HepG2 (cell line): ENCODE results near the gene BBS1. TPM values are rescaled to one million over a fixed set of nuclear protein-coding genes. Genes with fewer than 3 reads are reported as not detected.

ENCODE experiments used
- ATAC-seq: fragments of 200-7000 bp; cut with Tn5 transposase; 3 replicates; pipeline ENCODE4 v1.9.1; 2020; ENCODE audit warnings: mild to moderate bottlenecking, moderate library complexity
- BruUV-seq: library from RNA; stranded (reverse); fragments of 400-500 nt; replicated peaks from 2 replicates; lab custom pipeline; 2021; lab: Mats Ljungman, UMichigan
- CTCF ChIA-PET: fragments of 300-600 bp; formaldehyde crosslinking; extraction: SDS; loops from one replicate; lab custom pipeline; 2021; ENCODE audit warnings: low total read pairs, inconsistent platforms, low intra/inter-chr PET ratio; lab: Yijun Ruan, JAX
- POLR2A ChIA-PET: fragments of 350-600 bp; sonication (Branson Sonifier 250); formaldehyde crosslinking; loops from one replicate; lab custom pipeline; 2020; ENCODE audit warnings: antibody characterized with exemption, inconsistent platforms; lab: Yijun Ruan, JAX
- DNase-seq: peaks from one replicate; pipeline ENCODE4 v3.0.0-alpha.2; 2015; ENCODE audit warnings: low spot score
- FAIRE-seq: peaks from 3 replicates; lab custom pipeline; 2011; peaks lifted over from hg19 to GRCh38; lab: Jason Lieb, UNC
- H2AFZ ChIP-seq: one replicate; pipeline ENCODE4 v1.6.1; 2011; ENCODE audit warnings: low read length, inconsistent platforms
- H3K27ac ChIP-seq: fragments of 300-600 bp; 3 replicates; pipeline ENCODE4 v1.8.0; 2011; ENCODE audit warnings: mixed run types, mild to moderate bottlenecking, mixed read lengths, low read length, inconsistent platforms; ENCODE audit not compliant: insufficient read depth; ENCODE audit errors: extremely low read length
- H3K27me3 ChIP-seq, 2 experiments: fragments of 200-600 bp in 1 of 2; 2 replicates in 1 of 2; 3 replicates in 1 of 2; pipeline versions ENCODE4 v1.6.0 to v1.8.0; 2011; ENCODE audit warnings: low read length in 2 of 2, mild to moderate bottlenecking in 2 of 2, moderate library complexity in 2 of 2, inconsistent platforms in 1 of 2; ENCODE audit not compliant: insufficient read depth in 2 of 2, control insufficient read depth in 1 of 2
- H3K36me3 ChIP-seq, 2 experiments: fragments of 200-600 bp in 1 of 2; replicated peaks in 1 of 2; 2 replicates in 1 of 2; 3 replicates in 1 of 2; pipeline versions ENCODE4 v1.5.1 to v1.8.0; 2011; ENCODE audit warnings: low read length in 2 of 2, inconsistent platforms in 1 of 2; ENCODE audit not compliant: insufficient read depth in 2 of 2, control insufficient read depth in 1 of 2
- H3K4me1 ChIP-seq: 2 replicates; pipeline ENCODE4 v1.5.1; 2012; ENCODE audit warnings: low read length, inconsistent platforms; ENCODE audit not compliant: insufficient read depth
- H3K4me2 ChIP-seq: 2 replicates; pipeline ENCODE4 v1.6.0; 2011; ENCODE audit warnings: low read depth, low read length, inconsistent platforms
- H3K4me3 ChIP-seq, 3 experiments: fragments of 200-600 bp in 1 of 3; sonication (generic), shearing (Covaris generic) in 1 of 3; replicated peaks in 1 of 3; 2 replicates each; pipeline ENCODE4 v1.5.1; 2011 to 2016; ENCODE audit warnings: low read length in 3 of 3, inconsistent platforms in 2 of 3, low read depth in 2 of 3, mild to moderate bottlenecking in 2 of 3, control low read depth in 1 of 3, mixed read lengths in 1 of 3; ENCODE audit not compliant: insufficient read depth in 1 of 3
- H3K79me2 ChIP-seq: one replicate; pipeline ENCODE4 v1.6.1; 2011; ENCODE audit warnings: low read length, inconsistent platforms; ENCODE audit not compliant: insufficient read depth
- H3K9ac ChIP-seq: 2 replicates; pipeline ENCODE4 v1.6.0; 2011; ENCODE audit warnings: mild to moderate bottlenecking, low read depth, low read length, inconsistent platforms; ENCODE audit not compliant: insufficient read depth
- H3K9me3 ChIP-seq: 2 replicates; pipeline ENCODE4 v1.5.1; 2012; ENCODE audit warnings: mild to moderate bottlenecking, low read length
- H4K20me1 ChIP-seq: 2 replicates; pipeline ENCODE4 v1.6.0; 2011; ENCODE audit warnings: inconsistent platforms, mild to moderate bottlenecking, low read length, moderate library complexity; ENCODE audit not compliant: insufficient read depth
- FOXP1 ChIP-seq, 2 experiments: fragments of 450-650 bp in 1 of 2; IDR thresholded peaks; 2 replicates each; pipeline ENCODE4 v1.6.1; 2017 to 2018; ENCODE audit warnings: antibody characterized with exemption in 1 of 2
- MAFF ChIP-seq: IDR thresholded peaks from 2 replicates; pipeline ENCODE4 v1.6.1; 2011; ENCODE audit warnings: low read depth, low read length, improper control_type of control experiment
- RBM22 ChIP-seq: fragments of 200-400 bp; formaldehyde crosslinking; optimal IDR thresholded peaks from 2 replicates; pipeline ENCODE3; 2017; ENCODE audit warnings: mild to moderate bottlenecking, low read length, moderate library complexity
- RELA ChIP-seq: sonication (generic); formaldehyde crosslinking; IDR thresholded peaks from 2 replicates; pipeline ENCODE4 v1.4.0; 2020; ENCODE audit warnings: missing genetic modification reagents
- SAP130 ChIP-seq: IDR thresholded peaks from 2 replicates; pipeline ENCODE4 v1.6.1; 2016; ENCODE audit warnings: low read depth
- ZBTB8A ChIP-seq: sonication (generic); formaldehyde crosslinking; IDR thresholded peaks from 2 replicates; pipeline ENCODE4 v1.4.0; 2020; ENCODE audit warnings: mild to moderate bottlenecking, low read depth, missing genetic modification reagents, borderline replicate concordance
- ZNF703 ChIP-seq: sonication (generic); formaldehyde crosslinking; IDR thresholded peaks from 2 replicates; pipeline ENCODE4 v1.5.1; 2020; ENCODE audit warnings: missing genetic modification reagents, mild to moderate bottlenecking, moderate library complexity, borderline replicate concordance
- WGBS: methylation state at CpG from one replicate; pipeline ENCODE4 v1.1.6; 2017; ENCODE audit warnings: low lambda C conversion rate; 5-methylcytosine and 5-hydroxymethylcytosine counted together
- in situ Hi-C: cut with HindIII; loops from 2 replicates; pipeline ENCODE4 v1.10.0; 2017; ENCODE audit warnings: low pct_unique_long_range_greater_than_20kb; ENCODE audit not compliant: extremely low pct_ligation_motif_present
- intact Hi-C: fragments of 100-400 bp; cut with micrococcal nuclease; formaldehyde crosslinking; loops from one replicate; pipeline ENCODE4 v1.10.0; 2022; ENCODE audit not compliant: unreplicated experiment
- polyA plus RNA-seq, 8 experiments: library from polyadenylated mRNA; depleted of rRNA in 3 of 8; stranded (reverse) in 7 of 8; unstranded in 1 of 8; fragments of >200 nt; fragmentation: Illumina TruSeq in 4 of 8; extraction: Trizol in 4 of 8; gene quantifications; 2 replicates each; pipeline versions ENCODE4 v1.2.1 to v1.2.3, GENCODE V29; 2011 to 2016; ENCODE audit warnings: low read depth in 4 of 8, missing spikeins in 1 of 8, mixed read lengths in 1 of 8; ENCODE audit not compliant: insufficient read depth in 1 of 8
- total RNA-seq, 5 experiments: library from RNA; depleted of rRNA; stranded (reverse); fragments of >200 nt; fragmentation: Illumina TruSeq; extraction: Trizol; gene quantifications; 2 replicates each; pipeline ENCODE4 v1.2.3, GENCODE V29; 2016; ENCODE audit warnings: low read depth in 1 of 5
- TF ChIP-seq, protein P1 (sequence below), 2 experiments: sonication (generic) in 1 of 2; formaldehyde crosslinking in 1 of 2; IDR thresholded peaks; 2 replicates each; pipeline versions ENCODE4 v1.6.1 to v1.9.0; 2014 to 2022; ENCODE audit warnings: antibody characterized with exemption in 1 of 2, borderline replicate concordance in 1 of 2, inconsistent platforms in 1 of 2, low read depth in 1 of 2, missing genetic modification reagents in 1 of 2

The BBS1 gene
- total and polyA plus RNA-seq, 2 of the 13 experiments (the other 11 are each of a cell fraction or from before 2014, with no cell fraction given), result 11.7 to 14.1 TPM

DNA sequence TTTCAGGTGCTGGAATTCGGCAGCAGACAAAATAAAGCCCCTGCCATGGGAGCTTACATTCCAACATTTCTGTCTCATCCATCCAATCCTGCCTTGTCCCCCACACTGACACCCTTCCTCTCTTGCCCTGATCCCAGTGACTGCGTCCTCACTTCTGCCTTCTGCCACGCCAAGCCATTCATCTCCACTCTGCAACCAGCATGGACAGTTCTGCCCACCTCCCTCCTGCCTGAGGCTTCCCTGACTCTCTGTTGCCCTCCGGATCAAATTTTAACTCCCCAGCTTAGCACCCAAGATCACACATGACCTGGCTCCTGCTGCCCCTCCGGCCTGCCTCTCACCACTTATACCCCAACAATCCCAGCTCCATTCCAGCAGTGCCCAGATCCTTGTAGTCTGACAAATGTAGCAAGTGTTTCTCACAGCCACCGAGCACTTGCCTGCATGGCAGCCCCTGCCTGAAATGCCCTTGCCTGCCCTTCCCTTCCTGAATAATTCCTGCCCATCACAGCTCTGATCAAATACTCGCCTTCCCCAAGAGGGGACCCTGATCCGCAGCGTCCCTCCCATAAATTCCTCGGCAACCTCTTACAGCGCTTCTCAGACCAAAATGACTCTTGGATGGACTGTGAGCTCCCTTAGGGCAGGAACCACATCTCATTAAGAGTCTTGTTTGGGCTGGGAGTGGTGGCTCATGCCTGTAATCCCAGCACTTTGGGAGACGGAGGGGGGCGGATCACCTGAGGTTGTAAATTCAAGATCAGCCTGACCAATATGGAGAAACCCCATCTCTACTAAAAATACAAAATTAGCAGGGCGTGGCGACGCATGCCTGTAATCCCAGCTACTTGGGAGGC lies 38.6 kb downstream of the BBS1 start:
- H3K9ac ChIP-seq, result no peak overlapping the region
- H3K27ac ChIP-seq, result no peak overlapping the region
- no peaks in the 10 kb centered on the region for H4K20me1 ChIP-seq
- no peaks in the 10 kb centered on the region for H3K9me3 ChIP-seq
- H3K4me3 ChIP-seq, result no peak overlapping the region
- TF ChIP-seq ZNF703 (CRISPR knock-in tag) (no peak), RBM22 (no peak), SAP130 (CRISPR knock-in tag) (no peak), MAFF (no peak), ZBTB8A (no peak), FOXP1 (IDR thresholded peaks at IDR 0.05) (no peak), FOXP1 (CRISPR knock-in tag; IDR thresholded peaks at IDR 0.05) (no peak), RELA (no peak)
- TF ChIP-seq, protein P1, sequence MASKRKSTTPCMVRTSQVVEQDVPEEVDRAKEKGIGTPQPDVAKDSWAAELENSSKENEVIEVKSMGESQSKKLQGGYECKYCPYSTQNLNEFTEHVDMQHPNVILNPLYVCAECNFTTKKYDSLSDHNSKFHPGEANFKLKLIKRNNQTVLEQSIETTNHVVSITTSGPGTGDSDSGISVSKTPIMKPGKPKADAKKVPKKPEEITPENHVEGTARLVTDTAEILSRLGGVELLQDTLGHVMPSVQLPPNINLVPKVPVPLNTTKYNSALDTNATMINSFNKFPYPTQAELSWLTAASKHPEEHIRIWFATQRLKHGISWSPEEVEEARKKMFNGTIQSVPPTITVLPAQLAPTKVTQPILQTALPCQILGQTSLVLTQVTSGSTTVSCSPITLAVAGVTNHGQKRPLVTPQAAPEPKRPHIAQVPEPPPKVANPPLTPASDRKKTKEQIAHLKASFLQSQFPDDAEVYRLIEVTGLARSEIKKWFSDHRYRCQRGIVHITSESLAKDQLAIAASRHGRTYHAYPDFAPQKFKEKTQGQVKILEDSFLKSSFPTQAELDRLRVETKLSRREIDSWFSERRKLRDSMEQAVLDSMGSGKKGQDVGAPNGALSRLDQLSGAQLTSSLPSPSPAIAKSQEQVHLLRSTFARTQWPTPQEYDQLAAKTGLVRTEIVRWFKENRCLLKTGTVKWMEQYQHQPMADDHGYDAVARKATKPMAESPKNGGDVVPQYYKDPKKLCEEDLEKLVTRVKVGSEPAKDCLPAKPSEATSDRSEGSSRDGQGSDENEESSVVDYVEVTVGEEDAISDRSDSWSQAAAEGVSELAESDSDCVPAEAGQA (IDR thresholded peaks at IDR 0.05; ENCODE audit: low read depth), result no peak
- TF ChIP-seq, protein P1 (CRISPR knock-in tag; IDR thresholded peaks at IDR 0.05; ENCODE audit: borderline replicate concordance), result no peak
- TF ChIP-seq, all 625 proteins: peak for 0
- Histone ChIP-seq H3K27me3 (peaks cover 2 to 11% of the 10 kb centered on the region in 2 experiments; a peak in 4 of 5 replicates), H3K4me2 (no peak overlapping the region), H3K4me1 (peaks cover 47% of the 10 kb centered on the region), H3K36me3 (no peaks in the 10 kb centered on the region), H3K79me2 (no peaks in the 10 kb centered on the region), H2AFZ (no peak overlapping the region)
- intact Hi-C loops (no loop called here), in situ Hi-C loops (no loop called here)
- ChIA-PET POLR2A (interaction anchor here (1.2 kb wide), 1 partner anchor 129 kb away, joined by 3 read pairs; no protein-coding TSS in a partner anchor), CTCF (no interaction called here)
- no peak for ATAC-seq
- no TSS peak for BruUV-seq
- no peak for DNase-seq
- 24% methylated on average over 16 of the region's 16 CpGs for WGBS
- no peak for FAIRE-seq
